Left renal pelvis (tissue), 4 donors: ENCODE results near the gene FER. TPM values are rescaled to one million over a fixed set of nuclear protein-coding genes. Genes with fewer than 3 reads are reported as not detected.
"Not testable (repeated sequence)": the region's sequence is repeated elsewhere in the genome, so short reads cannot be mapped to it uniquely, and the experiment has no call there.

Experiments
- DNase-seq, 4 donors: peaks; one replicate each; pipeline ENCODE4 v3.0.0-alpha.2; 2013; ENCODE audit warnings: low read depth in 4 of 4, low spot score in 3 of 4
- polyA plus RNA-seq, 4 donors: library from polyadenylated mRNA; unstranded; fragments of 120-200 nt; gene quantifications; one replicate each; pipeline ENCODE4 v1.2.1, GENCODE V29; 2013; ENCODE audit not compliant: insufficient read length in 4 of 4

FER gene
- polyA plus RNA-seq, 4 donors = 15.9 to 22.3 (median 17.5) TPM

GRCh38 chr5:108869066-108869465 is 121.4 kb downstream of the FER start:
- DNase-seq = no peak

GRCh38 chr5:108876451-108876850 is 128.8 kb downstream of the FER start:
- DNase-seq = no peak

- no peak for DNase-seq
Observed at GRCh38 chr5:108878756-108879155, 131.1 kb downstream of the FER start.

- DNase-seq = no peak
Observed at GRCh38 chr5:108881133-108881532, 133.4 kb downstream of the FER start.

GRCh38 chr5:108884736-108885135 is 137.0 kb downstream of the FER start:
- DNase-seq = no peak

DNA sequence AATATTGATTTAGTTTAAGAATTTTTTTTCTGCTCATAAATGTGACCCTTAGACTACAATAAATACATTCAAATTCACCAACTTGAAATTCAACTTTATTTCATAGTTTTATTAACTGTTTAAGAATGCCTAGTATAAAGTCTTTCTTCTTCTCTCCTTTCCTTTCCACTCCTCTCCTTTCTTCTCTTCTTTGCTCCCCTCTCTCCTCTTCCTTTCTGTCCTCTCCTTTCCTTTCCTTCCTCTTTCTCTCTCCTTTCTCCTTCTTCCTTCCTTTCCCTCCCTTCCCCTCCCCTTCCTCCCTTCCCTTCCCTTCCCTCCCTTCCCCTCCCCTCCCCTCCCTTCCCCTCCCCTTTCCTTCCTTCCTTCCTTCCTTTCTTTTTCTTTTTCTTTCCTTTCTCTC is 150.6 kb downstream of the FER start:
- no peak for DNase-seq

DNA sequence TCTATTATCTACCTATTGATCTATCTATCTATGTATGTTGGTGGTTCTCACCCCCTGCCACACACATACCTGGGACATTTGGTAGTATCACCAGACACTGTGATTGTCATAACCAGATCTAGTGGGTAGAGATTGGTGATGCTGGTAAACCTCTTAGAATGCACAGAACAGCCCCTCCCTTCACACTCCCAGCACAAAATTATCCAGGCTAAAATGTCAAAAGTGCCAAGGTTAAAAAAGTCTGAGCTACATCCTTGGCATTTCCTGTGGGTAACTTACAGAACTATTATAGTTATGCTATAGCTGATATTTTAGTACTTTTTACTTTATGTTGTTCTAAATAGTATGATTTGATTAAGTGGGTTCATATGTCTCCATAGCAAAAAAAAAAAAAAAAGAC is 151.0 kb downstream of the FER start:
- no peak for DNase-seq

- DNase-seq = not testable (repeated sequence)
Observed at GRCh38 chr5:108899244-108899643, 151.5 kb downstream of the FER start.

GRCh38 chr5:108900668-108901067 is 153.0 kb downstream of the FER start:
- DNase-seq = no peak

GRCh38 chr5:108905805-108906204 is 158.1 kb downstream of the FER start:
- DNase-seq = no peak

GRCh38 chr5:108910627-108911026 is 162.9 kb downstream of the FER start:
- no peak for DNase-seq

GRCh38 chr5:108911055-108911454 is 163.4 kb downstream of the FER start:
- no peak for DNase-seq

DNA sequence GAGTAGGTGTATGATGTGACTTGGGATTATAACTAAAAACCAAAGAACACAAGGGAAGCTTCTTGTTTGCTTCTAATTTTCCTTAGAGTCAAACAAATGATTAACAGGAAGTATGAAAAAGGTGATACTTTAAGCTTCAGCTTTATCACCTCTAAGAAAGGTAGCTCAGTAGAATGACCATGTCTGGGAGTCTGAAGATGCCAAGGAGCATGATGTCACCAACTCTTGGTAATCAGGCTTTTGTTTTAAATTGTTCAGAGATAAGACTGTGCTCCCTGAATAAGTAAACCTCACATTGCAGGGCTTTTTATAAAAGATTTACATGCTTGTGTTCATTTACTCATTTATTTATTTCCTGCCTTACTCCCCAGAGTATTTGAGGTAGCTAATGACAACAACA is 169.9 kb downstream of the FER start:
- DNase-seq = no peak

GRCh38 chr5:108919591-108920326 is 172.1 kb downstream of the FER start:
- no peak for DNase-seq

GRCh38 chr5:108924457-108924961 is 176.8 kb downstream of the FER start:
- DNase-seq = no peak

DNA sequence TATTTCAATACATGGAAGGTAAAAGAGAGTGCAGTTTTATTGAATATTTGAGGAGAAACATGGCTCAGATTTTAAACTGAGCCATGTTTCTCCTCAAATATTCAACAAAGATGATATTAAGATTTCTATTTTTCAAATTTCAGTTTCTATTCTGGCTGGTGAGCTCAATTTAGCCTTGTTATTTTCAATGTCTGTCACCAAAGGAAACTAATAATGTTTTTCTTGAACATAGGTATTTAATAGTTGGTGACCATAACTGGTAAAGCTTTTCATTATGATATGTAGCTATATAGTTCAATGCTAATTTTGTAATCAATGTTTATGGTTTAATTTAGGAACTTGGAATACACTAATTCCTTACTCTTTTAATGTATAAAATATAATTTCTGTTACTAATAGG is 177.4 kb downstream of the FER start:
- no peak for DNase-seq

- DNase-seq = no peak
Observed at GRCh38 chr5:108930107-108930506, 182.4 kb downstream of the FER start.

- DNase-seq = no peak
Observed at GRCh38 chr5:108935611-108936010, 187.9 kb downstream of the FER start.

GRCh38 chr5:108937221-108937620 is 189.5 kb downstream of the FER start:
- DNase-seq = no peak

- no peak for DNase-seq
Observed at GRCh38 chr5:108940506-108940905, 192.8 kb downstream of the FER start.

DNA sequence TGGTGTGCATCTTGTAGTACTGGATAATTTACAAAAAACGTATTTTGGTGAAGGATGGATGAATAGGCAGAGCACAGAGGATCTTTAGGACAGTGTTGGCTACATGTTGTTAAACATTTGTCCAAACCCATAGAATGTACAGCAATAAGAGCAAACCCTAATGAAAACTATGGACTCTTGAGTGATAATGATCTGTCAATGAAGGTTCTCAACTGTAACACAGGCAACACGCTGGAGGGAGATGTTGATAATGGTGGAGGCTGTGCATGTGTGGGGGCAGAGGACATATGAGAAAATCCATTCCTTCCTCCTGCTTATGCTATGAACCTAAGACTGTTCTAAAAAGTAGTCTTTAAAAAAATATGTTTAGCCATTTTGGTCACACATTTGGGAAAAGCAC is 194.0 kb downstream of the FER start:
- no peak for DNase-seq

DNA sequence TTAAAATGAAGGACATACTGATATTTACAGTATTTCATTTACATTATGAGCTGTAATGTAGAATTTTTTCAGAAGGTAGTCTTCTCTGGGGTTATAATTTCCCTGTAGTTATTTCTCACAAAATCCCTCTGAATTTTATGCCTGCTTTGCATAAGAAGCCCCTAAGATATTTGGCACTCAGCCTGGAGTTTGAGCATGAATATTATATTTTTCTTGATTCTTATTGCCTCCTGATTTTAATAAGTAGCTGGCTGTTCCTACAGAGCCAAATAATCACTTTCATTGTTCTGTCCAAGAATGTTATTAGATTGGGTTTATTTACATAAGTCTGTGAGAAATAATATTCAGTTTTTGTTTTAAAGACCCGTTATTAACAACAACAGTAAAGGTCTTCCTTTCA is 195.0 kb downstream of the FER start:
- no peak for DNase-seq

DNA sequence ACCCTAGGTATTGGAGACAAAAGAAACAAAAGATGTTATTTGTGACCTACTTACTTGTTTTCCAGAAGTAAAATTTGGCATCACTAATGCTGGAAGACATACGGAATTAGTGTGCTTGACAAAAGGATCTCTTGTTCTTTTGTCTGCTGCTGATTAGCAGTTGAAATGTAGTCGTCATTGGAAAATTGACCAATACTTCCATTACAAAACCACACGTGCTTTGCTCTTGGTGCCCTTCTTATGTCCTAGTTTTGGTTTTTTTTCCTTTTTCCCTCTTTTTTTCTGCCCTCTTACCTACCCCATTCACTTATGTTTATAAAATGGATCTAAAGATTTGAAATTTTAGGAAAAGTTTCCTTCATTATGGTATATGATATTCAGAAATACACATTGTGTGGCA is 197.4 kb downstream of the FER start:
- DNase-seq = no peak
